GM23338 (cell line): ENCODE measurements around the gene NDNF. TPM values are rescaled to one million over a fixed set of nuclear protein-coding genes. Genes with fewer than 3 reads are reported as not detected.

Experiments used
- ATAC-seq: fragments of 200-7000 bp; cut with Tn5 transposase; 3 replicates; pipeline ENCODE4 v1.9.1; 2020
- DNase-seq: peaks from one replicate; pipeline ENCODE4 v3.0.0-alpha.2; 2015; ENCODE audit warnings: low spot score
- H2AFZ ChIP-seq: fragments of 200-600 bp; sonication (generic); 2 replicates; pipeline ENCODE4 v1.8.0; 2016; ENCODE audit warnings: antibody characterized with exemption, mild to moderate bottlenecking, moderate library complexity
- H3F3A ChIP-seq: fragments of 200-600 bp; sonication (generic); replicated peaks from 2 replicates; pipeline ENCODE4 v1.8.0; 2017; ENCODE audit warnings: antibody characterized with exemption, mixed run types, low read depth
- H3K27ac ChIP-seq: fragments of 200-600 bp; sonication (generic); 2 replicates; pipeline ENCODE4 v1.6.1; 2016; ENCODE audit warnings: low read depth
- H3K27me3 ChIP-seq: fragments of 200-600 bp; sonication (generic); 2 replicates; pipeline ENCODE4 v1.8.0; 2016; ENCODE audit warnings: mild to moderate bottlenecking, mixed run types, moderate library complexity; ENCODE audit not compliant: insufficient read depth
- H3K36me3 ChIP-seq: fragments of 200-600 bp; sonication (generic); 2 replicates; pipeline ENCODE4 v1.8.0; 2016; ENCODE audit warnings: mild to moderate bottlenecking; ENCODE audit not compliant: insufficient read depth
- H3K4me1 ChIP-seq: fragments of 200-600 bp; sonication (generic); 2 replicates; pipeline ENCODE4 v1.8.0; 2016; ENCODE audit warnings: mild to moderate bottlenecking, moderate library complexity; ENCODE audit not compliant: insufficient read depth
- H3K4me2 ChIP-seq: fragments of 200-600 bp; sonication (generic); 2 replicates; pipeline ENCODE4 v1.7.1; 2017; ENCODE audit warnings: mixed run types
- H3K4me3 ChIP-seq: fragments of 200-600 bp; sonication (generic); 2 replicates; pipeline ENCODE4 v1.6.1; 2016; ENCODE audit warnings: mixed run types
- H3K79me2 ChIP-seq: fragments of 200-600 bp; sonication (generic); replicated peaks from 2 replicates; pipeline ENCODE4 v1.8.0; 2017; ENCODE audit warnings: mild to moderate bottlenecking; ENCODE audit not compliant: insufficient read depth
- H3K9me2 ChIP-seq: fragments of 200-600 bp; sonication (generic); 2 replicates; pipeline ENCODE4 v1.8.0; 2017; ENCODE audit not compliant: insufficient read depth
- H4K20me1 ChIP-seq: fragments of 200-600 bp; sonication (generic); replicated peaks from 2 replicates; pipeline ENCODE4 v1.8.0; 2017; ENCODE audit warnings: mild to moderate bottlenecking; ENCODE audit not compliant: insufficient read depth
- H3K27ac Mint-ChIP-seq: 2 replicates; pipeline ENCODE4 v1.8.0; 2020; ENCODE audit warnings: inconsistent platforms, mild to moderate bottlenecking, moderate library complexity, mixed read lengths
- H3K27me3 Mint-ChIP-seq: 3 replicates; pipeline ENCODE4 v1.8.0; 2022; ENCODE audit warnings: low read depth, mild to moderate bottlenecking, moderate library complexity, mixed read lengths, inconsistent platforms; ENCODE audit not compliant: insufficient read depth, poor library complexity
- H3K36me3 Mint-ChIP-seq: 3 replicates; pipeline ENCODE4 v1.8.0; 2021; ENCODE audit warnings: low read depth, mild to moderate bottlenecking, inconsistent platforms, moderate library complexity, mixed read lengths
- H3K4me1 Mint-ChIP-seq: 3 replicates; pipeline ENCODE4 v1.8.0; 2020; ENCODE audit warnings: mild to moderate bottlenecking, inconsistent platforms, mixed read lengths
- H3K4me3 Mint-ChIP-seq: 3 replicates; pipeline ENCODE4 v1.8.0; 2021; ENCODE audit warnings: moderate library complexity, mild to moderate bottlenecking, inconsistent platforms, mixed read lengths
- H3K9me3 Mint-ChIP-seq: 3 replicates; pipeline ENCODE4 v1.8.0; 2020; ENCODE audit warnings: moderate library complexity, mild to moderate bottlenecking, inconsistent platforms, mixed read lengths
- CREB1 ChIP-seq: fragments of 250-450 bp; sonication (Bioruptor Pico); IDR thresholded peaks from 2 replicates; pipeline ENCODE4 v1.5.0; 2020; ENCODE audit warnings: low read depth, mild to moderate bottlenecking, moderate library complexity
- EZH2 ChIP-seq: fragments of 200-600 bp; sonication (generic); IDR thresholded peaks from one replicate; pipeline ENCODE4 v1.8.0; 2017; ENCODE audit warnings: antibody characterized with exemption, mild to moderate bottlenecking, low read depth; ENCODE audit not compliant: unreplicated experiment
- EZH2phosphoT487 ChIP-seq: fragments of 200-600 bp; sonication (generic); IDR thresholded peaks from one replicate; pipeline ENCODE4 v1.8.1; 2018; ENCODE audit warnings: antibody characterized with exemption; ENCODE audit not compliant: unreplicated experiment
- JUNB ChIP-seq: IDR thresholded peaks from one replicate; pipeline ENCODE4 v1.6.1; 2016; ENCODE audit warnings: antibody characterized with exemption; ENCODE audit not compliant: unreplicated experiment
- NANOG ChIP-seq: IDR thresholded peaks from 2 replicates; pipeline ENCODE4 v1.6.1; 2016; ENCODE audit warnings: antibody characterized with exemption, borderline replicate concordance
- ZNF331 ChIP-seq: fragments of 250-450 bp; sonication (Bioruptor Pico); IDR thresholded peaks from 2 replicates; pipeline ENCODE4 v1.5.0; 2020; ENCODE audit warnings: low read depth, mild to moderate bottlenecking, moderate library complexity
- polyA plus RNA-seq: library from polyadenylated mRNA; unstranded; fragments of >200 nt; fragmentation: Nextera tagmentation; extraction: Ambion mirVana; gene quantifications from 2 replicates; pipeline ENCODE4 v1.2.1, GENCODE V29; 2016
- total RNA-seq: library from RNA; depleted of rRNA; stranded (reverse); fragments of >200 nt; shearing (Covaris generic); gene quantifications from 2 replicates; pipeline ENCODE4 v1.2.3, GENCODE V29; 2014
- TF ChIP-seq, protein P1 (sequence below): IDR thresholded peaks from one replicate; pipeline ENCODE4 v1.6.1; 2018; ENCODE audit warnings: antibody characterized with exemption; ENCODE audit not compliant: unreplicated experiment

Gene NDNF
- total and polyA plus RNA-seq, 2 experiments from 2014 or later: 0.31 to 0.73 TPM

DNA sequence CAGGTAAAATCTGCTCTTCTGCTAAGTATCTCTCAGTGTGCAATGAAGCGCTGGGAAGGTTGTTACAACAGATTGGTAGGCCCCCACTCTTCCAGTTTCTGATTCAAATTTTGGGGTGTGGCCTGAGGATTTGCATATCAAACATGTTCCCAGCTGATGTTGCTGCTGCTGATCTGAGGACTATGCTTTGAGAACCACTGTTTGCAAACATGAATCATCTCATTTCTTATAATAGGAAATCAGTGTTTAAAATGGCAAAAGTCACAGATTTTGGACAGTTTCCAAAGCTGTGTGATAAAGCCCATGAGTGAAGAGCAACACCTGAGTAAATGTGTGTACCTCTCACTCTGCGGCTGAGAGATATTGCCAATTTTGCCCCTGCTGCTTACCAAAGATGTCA is 36.2 kb upstream of the NDNF start:
- no peak for ATAC-seq
- no peaks in the 10 kb centered on the region for H3K27me3 ChIP-seq
- no peaks in the 10 kb centered on the region for H3K27me3 Mint-ChIP-seq

DNA sequence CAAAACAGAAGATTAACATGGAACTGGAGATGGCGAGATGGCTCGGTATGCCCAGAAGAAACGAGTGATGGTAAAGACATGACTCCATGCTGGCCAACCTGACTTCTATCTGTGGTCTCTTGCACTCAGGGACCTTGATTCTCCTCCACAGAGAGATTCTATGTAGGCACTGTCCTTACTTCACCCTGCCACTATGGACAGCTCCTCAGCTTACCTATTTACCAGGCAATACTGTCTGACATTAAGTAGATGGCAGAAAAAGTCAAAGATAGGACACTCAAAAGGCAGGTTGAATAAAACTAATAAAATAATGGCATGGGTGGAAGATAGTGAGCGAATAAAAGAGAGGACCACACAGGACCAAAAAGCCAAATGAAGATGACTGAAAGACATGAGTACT is 35.2 kb upstream of the NDNF start:
- H3K36me3 ChIP-seq: no peaks in the 10 kb centered on the region
- DNase-seq (no peak), ATAC-seq (no peak)
- no peaks in the 10 kb centered on the region for H3K36me3 Mint-ChIP-seq
- H3K27ac ChIP-seq: no peak overlapping the region
- H3K4me1 Mint-ChIP-seq: peaks cover 7% of the 10 kb centered on the region; the same call in 1 of the 3 replicates
- H3K4me3 Mint-ChIP-seq: no peak overlapping the region
- H4K20me1 ChIP-seq: no peaks in the 10 kb centered on the region
- H3K79me2 ChIP-seq: no peaks in the 10 kb centered on the region
- H3K9me2 ChIP-seq: no peaks in the 10 kb centered on the region
- H3K4me1 ChIP-seq: no peaks in the 10 kb centered on the region
- no peaks in the 10 kb centered on the region for H3F3A ChIP-seq
- H2AFZ ChIP-seq: no peak overlapping the region
- H3K27me3 ChIP-seq: no peaks in the 10 kb centered on the region
- H3K27me3 Mint-ChIP-seq: no peaks in the 10 kb centered on the region
- no peaks in the 10 kb centered on the region; the same call in 2 of the 3 replicates for H3K9me3 Mint-ChIP-seq
- no peak overlapping the region for H3K4me3 ChIP-seq
- TF ChIP-seq EZH2: no peak
- TF ChIP-seq, protein P1, sequence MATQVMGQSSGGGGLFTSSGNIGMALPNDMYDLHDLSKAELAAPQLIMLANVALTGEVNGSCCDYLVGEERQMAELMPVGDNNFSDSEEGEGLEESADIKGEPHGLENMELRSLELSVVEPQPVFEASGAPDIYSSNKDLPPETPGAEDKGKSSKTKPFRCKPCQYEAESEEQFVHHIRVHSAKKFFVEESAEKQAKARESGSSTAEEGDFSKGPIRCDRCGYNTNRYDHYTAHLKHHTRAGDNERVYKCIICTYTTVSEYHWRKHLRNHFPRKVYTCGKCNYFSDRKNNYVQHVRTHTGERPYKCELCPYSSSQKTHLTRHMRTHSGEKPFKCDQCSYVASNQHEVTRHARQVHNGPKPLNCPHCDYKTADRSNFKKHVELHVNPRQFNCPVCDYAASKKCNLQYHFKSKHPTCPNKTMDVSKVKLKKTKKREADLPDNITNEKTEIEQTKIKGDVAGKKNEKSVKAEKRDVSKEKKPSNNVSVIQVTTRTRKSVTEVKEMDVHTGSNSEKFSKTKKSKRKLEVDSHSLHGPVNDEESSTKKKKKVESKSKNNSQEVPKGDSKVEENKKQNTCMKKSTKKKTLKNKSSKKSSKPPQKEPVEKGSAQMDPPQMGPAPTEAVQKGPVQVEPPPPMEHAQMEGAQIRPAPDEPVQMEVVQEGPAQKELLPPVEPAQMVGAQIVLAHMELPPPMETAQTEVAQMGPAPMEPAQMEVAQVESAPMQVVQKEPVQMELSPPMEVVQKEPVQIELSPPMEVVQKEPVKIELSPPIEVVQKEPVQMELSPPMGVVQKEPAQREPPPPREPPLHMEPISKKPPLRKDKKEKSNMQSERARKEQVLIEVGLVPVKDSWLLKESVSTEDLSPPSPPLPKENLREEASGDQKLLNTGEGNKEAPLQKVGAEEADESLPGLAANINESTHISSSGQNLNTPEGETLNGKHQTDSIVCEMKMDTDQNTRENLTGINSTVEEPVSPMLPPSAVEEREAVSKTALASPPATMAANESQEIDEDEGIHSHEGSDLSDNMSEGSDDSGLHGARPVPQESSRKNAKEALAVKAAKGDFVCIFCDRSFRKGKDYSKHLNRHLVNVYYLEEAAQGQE: peak; percentile 43
- H3K27ac Mint-ChIP-seq: no peak overlapping the region
- no peak overlapping the region for H3K4me2 ChIP-seq

More for the DNA sequence above, 36.2 kb upstream of the NDNF start:
- Mint-ChIP-seq H3K4me3 (no peak overlapping the region), H3K36me3 (no peaks in the 10 kb centered on the region), H3K9me3 (no peaks in the 10 kb centered on the region; the same call in 2 of the 3 replicates), H3K4me1 (peaks cover 7% of the 10 kb centered on the region; the same call in 1 of the 3 replicates), H3K27ac (no peak overlapping the region)
- H3K9me2 ChIP-seq: no peaks in the 10 kb centered on the region
- no peak for DNase-seq
- TF ChIP-seq NANOG (no peak), ZNF331 (CRISPR knock-in tag) (no peak), EZH2phosphoT487 (no peak), CREB1 (CRISPR knock-in tag) (no peak), JUNB (no peak)
- H3K4me1 ChIP-seq: no peaks in the 10 kb centered on the region
- H3F3A ChIP-seq: no peaks in the 10 kb centered on the region
- peak overlapping the region; percentile 18; the same call in 1 of the 2 replicates for H2AFZ ChIP-seq
- H3K4me2 ChIP-seq: no peak overlapping the region
- no peak overlapping the region for H3K4me3 ChIP-seq
- H3K36me3 ChIP-seq: no peaks in the 10 kb centered on the region
- H4K20me1 ChIP-seq: no peaks in the 10 kb centered on the region
- no peaks in the 10 kb centered on the region for H3K79me2 ChIP-seq
- no peak overlapping the region for H3K27ac ChIP-seq
